Measurements from ENCODE around the gene GAB2.

The GAB2 gene

GRCh38 chr11:78418584-78419211 is 1.1 kb upstream of the GAB2 start:
- Histone ChIP-seq H3K27me3 (ENCODE audit: control insufficient read depth in 2 of 2, insufficient read depth in 2 of 2, low read length in 2 of 2) (no peaks in the 10 kb centered on the region), H3K4me3 (ENCODE audit: low read length in 2 of 2) (peak overlapping the region; percentile 83 to 89), H3K36me3 (ENCODE audit: control insufficient read depth in 2 of 2, insufficient read depth in 2 of 2, low read length in 2 of 2) (no peaks in the 10 kb centered on the region), H3K9ac (ENCODE audit: low read depth in 1 of 2, low read length in 2 of 2) (peak overlapping the region; percentile 87 to 90), H3K27ac (ENCODE audit: low read depth in 2 of 2, low read length in 2 of 2) (peak overlapping the region; percentile 62 to 77), H3K9me3 (ENCODE audit: control insufficient read depth in 2 of 2, low read length in 2 of 2) (no peaks in the 10 kb centered on the region), H3K4me1 (ENCODE audit: control insufficient read depth in 2 of 2, insufficient read depth in 2 of 2, low read length in 2 of 2) (peaks cover 20 to 23% of the 10 kb centered on the region in 2 donors)

GRCh38 chr11:78417888-78418583 is 416 bp upstream of the GAB2 start:
- peaks cover 20 to 23% of the 10 kb centered on the region in 2 donors for H3K4me1 ChIP-seq (ENCODE audit: control insufficient read depth in 2 of 2, insufficient read depth in 2 of 2, low read length in 2 of 2)
- H3K27me3 ChIP-seq (ENCODE audit: control insufficient read depth in 2 of 2, insufficient read depth in 2 of 2, low read length in 2 of 2): no peaks in the 10 kb centered on the region

GRCh38 chr11:78416285-78417174 is 1.1 kb downstream of the GAB2 start:
- Histone ChIP-seq H3K27me3 (ENCODE audit: control insufficient read depth in 2 of 2, insufficient read depth in 2 of 2, low read length in 2 of 2) (no peaks in the 10 kb centered on the region), H3K4me1 (ENCODE audit: control insufficient read depth in 2 of 2, insufficient read depth in 2 of 2, low read length in 2 of 2) (peaks cover 20 to 23% of the 10 kb centered on the region in 2 donors), H3K9me3 (ENCODE audit: control insufficient read depth in 2 of 2, low read length in 2 of 2) (no peaks in the 10 kb centered on the region), H3K36me3 (ENCODE audit: control insufficient read depth in 2 of 2, insufficient read depth in 2 of 2, low read length in 2 of 2) (no peaks in the 10 kb centered on the region), H3K9ac (ENCODE audit: low read depth in 1 of 2, low read length in 2 of 2) (peak overlapping the region; percentile 82 to 85), H3K27ac (ENCODE audit: low read depth in 2 of 2, low read length in 2 of 2) (peak overlapping the region; percentile 91 to 92), H3K4me3 (ENCODE audit: low read length in 2 of 2) (peak overlapping the region; percentile 76 to 85)

More at GRCh38 chr11:78417888-78418583, 416 bp upstream of the GAB2 start:
- H3K4me3 ChIP-seq (ENCODE audit: low read length in 2 of 2): peak overlapping the region; percentile 83 to 89
- peak overlapping the region; percentile 87 to 90 for H3K9ac ChIP-seq (ENCODE audit: low read depth in 1 of 2, low read length in 2 of 2)
- peak overlapping the region; percentile 77 to 80 for H3K27ac ChIP-seq (ENCODE audit: low read depth in 2 of 2, low read length in 2 of 2)
- no peaks in the 10 kb centered on the region for H3K9me3 ChIP-seq (ENCODE audit: control insufficient read depth in 2 of 2, low read length in 2 of 2)
- no peaks in the 10 kb centered on the region for H3K36me3 ChIP-seq (ENCODE audit: control insufficient read depth in 2 of 2, insufficient read depth in 2 of 2, low read length in 2 of 2)

- H3K36me3 ChIP-seq (ENCODE audit: control insufficient read depth in 2 of 2, insufficient read depth in 2 of 2, low read length in 2 of 2): no peaks in the 10 kb centered on the region
- H3K4me3 ChIP-seq (ENCODE audit: low read length in 2 of 2): no peak overlapping the region
- no peak overlapping the region for H3K9ac ChIP-seq (ENCODE audit: low read depth in 1 of 2, low read length in 2 of 2)
- peaks cover 18 to 20% of the 10 kb centered on the region in 2 donors for H3K4me1 ChIP-seq (ENCODE audit: control insufficient read depth in 2 of 2, insufficient read depth in 2 of 2, low read length in 2 of 2)
- H3K27me3 ChIP-seq (ENCODE audit: control insufficient read depth in 2 of 2, insufficient read depth in 2 of 2, low read length in 2 of 2): no peaks in the 10 kb centered on the region
- no peaks in the 10 kb centered on the region for H3K9me3 ChIP-seq (ENCODE audit: control insufficient read depth in 2 of 2, low read length in 2 of 2)
- no peak overlapping the region for H3K27ac ChIP-seq (ENCODE audit: low read depth in 2 of 2, low read length in 2 of 2)
Observed at GRCh38 chr11:78415338-78415737, 2.3 kb downstream of the GAB2 start.

GRCh38 chr11:78414321-78415051 is 3.1 kb downstream of the GAB2 start:
- no peaks in the 10 kb centered on the region for H3K9me3 ChIP-seq (ENCODE audit: control insufficient read depth in 2 of 2, low read length in 2 of 2)
- no peak overlapping the region for H3K9ac ChIP-seq (ENCODE audit: low read depth in 1 of 2, low read length in 2 of 2)
- no peaks in the 10 kb centered on the region for H3K36me3 ChIP-seq (ENCODE audit: control insufficient read depth in 2 of 2, insufficient read depth in 2 of 2, low read length in 2 of 2)
- H3K4me3 ChIP-seq (ENCODE audit: low read length in 2 of 2): no peak overlapping the region
- H3K27me3 ChIP-seq (ENCODE audit: control insufficient read depth in 2 of 2, insufficient read depth in 2 of 2, low read length in 2 of 2): no peaks in the 10 kb centered on the region
- no peak overlapping the region for H3K27ac ChIP-seq (ENCODE audit: low read depth in 2 of 2, low read length in 2 of 2)
- peaks cover 15 to 18% of the 10 kb centered on the region in 2 donors for H3K4me1 ChIP-seq (ENCODE audit: control insufficient read depth in 2 of 2, insufficient read depth in 2 of 2, low read length in 2 of 2)

GRCh38 chr11:78408619-78409018 is 9.0 kb downstream of the GAB2 start:
- Histone ChIP-seq H3K27me3 (ENCODE audit: control insufficient read depth in 2 of 2, insufficient read depth in 2 of 2, low read length in 2 of 2) (no peaks in the 10 kb centered on the region), H3K4me3 (ENCODE audit: low read length in 2 of 2) (no peak overlapping the region), H3K27ac (ENCODE audit: low read depth in 2 of 2, low read length in 2 of 2) (no peak overlapping the region), H3K9me3 (ENCODE audit: control insufficient read depth in 2 of 2, low read length in 2 of 2) (no peaks in the 10 kb centered on the region), H3K36me3 (ENCODE audit: control insufficient read depth in 2 of 2, insufficient read depth in 2 of 2, low read length in 2 of 2) (peaks cover 0 to 3% of the 10 kb centered on the region in 2 donors), H3K9ac (ENCODE audit: low read depth in 1 of 2, low read length in 2 of 2) (no peak overlapping the region), H3K4me1 (ENCODE audit: control insufficient read depth in 2 of 2, insufficient read depth in 2 of 2, low read length in 2 of 2) (no peaks in the 10 kb centered on the region)

- Histone ChIP-seq H3K4me3 (ENCODE audit: low read length in 2 of 2) (no peak overlapping the region), H3K27ac (ENCODE audit: low read depth in 2 of 2, low read length in 2 of 2) (no peak overlapping the region), H3K36me3 (ENCODE audit: control insufficient read depth in 2 of 2, insufficient read depth in 2 of 2, low read length in 2 of 2) (peaks cover 0 to 3% of the 10 kb centered on the region in 2 donors), H3K27me3 (ENCODE audit: control insufficient read depth in 2 of 2, insufficient read depth in 2 of 2, low read length in 2 of 2) (no peaks in the 10 kb centered on the region), H3K4me1 (ENCODE audit: control insufficient read depth in 2 of 2, insufficient read depth in 2 of 2, low read length in 2 of 2) (no peaks in the 10 kb centered on the region), H3K9ac (ENCODE audit: low read depth in 1 of 2, low read length in 2 of 2) (no peak overlapping the region), H3K9me3 (ENCODE audit: control insufficient read depth in 2 of 2, low read length in 2 of 2) (no peaks in the 10 kb centered on the region)
Observed at GRCh38 chr11:78406568-78407196, 10.9 kb downstream of the GAB2 start.

GRCh38 chr11:78405805-78406204 is 11.8 kb downstream of the GAB2 start:
- Histone ChIP-seq H3K9ac (ENCODE audit: low read depth in 1 of 2, low read length in 2 of 2) (no peak overlapping the region), H3K4me1 (ENCODE audit: control insufficient read depth in 2 of 2, insufficient read depth in 2 of 2, low read length in 2 of 2) (no peaks in the 10 kb centered on the region), H3K27me3 (ENCODE audit: control insufficient read depth in 2 of 2, insufficient read depth in 2 of 2, low read length in 2 of 2) (no peaks in the 10 kb centered on the region), H3K4me3 (ENCODE audit: low read length in 2 of 2) (no peak overlapping the region), H3K27ac (ENCODE audit: low read depth in 2 of 2, low read length in 2 of 2) (no peak overlapping the region), H3K9me3 (ENCODE audit: control insufficient read depth in 2 of 2, low read length in 2 of 2) (no peaks in the 10 kb centered on the region), H3K36me3 (ENCODE audit: control insufficient read depth in 2 of 2, insufficient read depth in 2 of 2, low read length in 2 of 2) (peaks cover 0 to 3% of the 10 kb centered on the region in 2 donors)

GRCh38 chr11:78403781-78404180 is 13.8 kb downstream of the GAB2 start:
- H3K4me1 ChIP-seq (ENCODE audit: control insufficient read depth in 2 of 2, insufficient read depth in 2 of 2, low read length in 2 of 2): no peaks in the 10 kb centered on the region
- H3K27ac ChIP-seq (ENCODE audit: low read depth in 2 of 2, low read length in 2 of 2): no peak overlapping the region
- H3K36me3 ChIP-seq (ENCODE audit: control insufficient read depth in 2 of 2, insufficient read depth in 2 of 2, low read length in 2 of 2): peaks cover 0 to 3% of the 10 kb centered on the region in 2 donors
- H3K9ac ChIP-seq (ENCODE audit: low read depth in 1 of 2, low read length in 2 of 2): no peak overlapping the region
- no peak overlapping the region for H3K4me3 ChIP-seq (ENCODE audit: low read length in 2 of 2)
- no peaks in the 10 kb centered on the region for H3K27me3 ChIP-seq (ENCODE audit: control insufficient read depth in 2 of 2, insufficient read depth in 2 of 2, low read length in 2 of 2)
- no peaks in the 10 kb centered on the region for H3K9me3 ChIP-seq (ENCODE audit: control insufficient read depth in 2 of 2, low read length in 2 of 2)

Data from mucosa of rectum (tissue), 2 donors.